Right hindlimb (tissue), 1 donor: ENCODE measurements around the gene C3AR1.
"Not testable (repeated sequence)": the region's sequence is repeated elsewhere in the genome, so short reads cannot be mapped to it uniquely, and the experiment has no call there.

Source experiments
- DNase-seq: peaks from one replicate; pipeline ENCODE4 v3.0.0-alpha.2; 2018

Gene C3AR1

DNA sequence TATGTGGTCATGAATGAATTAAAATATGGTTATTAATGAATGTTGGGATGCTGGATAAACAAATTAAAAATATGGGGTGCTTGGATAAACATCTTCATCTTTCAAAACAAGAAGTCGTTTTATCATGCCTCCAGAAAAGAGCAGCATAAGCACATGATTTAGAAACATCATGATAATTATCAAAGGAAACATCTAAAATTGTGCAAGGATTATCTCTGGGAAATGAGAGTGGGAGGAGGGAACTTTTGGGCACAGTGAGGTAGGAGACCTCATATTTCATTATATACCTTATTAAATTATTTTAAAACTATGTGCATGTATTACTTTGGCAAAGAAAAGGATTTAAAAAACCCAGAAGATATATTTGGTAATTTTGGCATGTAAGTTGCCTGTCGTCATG, 8.9 kb downstream of the C3AR1 start:
- DNase-seq: no peak

DNA sequence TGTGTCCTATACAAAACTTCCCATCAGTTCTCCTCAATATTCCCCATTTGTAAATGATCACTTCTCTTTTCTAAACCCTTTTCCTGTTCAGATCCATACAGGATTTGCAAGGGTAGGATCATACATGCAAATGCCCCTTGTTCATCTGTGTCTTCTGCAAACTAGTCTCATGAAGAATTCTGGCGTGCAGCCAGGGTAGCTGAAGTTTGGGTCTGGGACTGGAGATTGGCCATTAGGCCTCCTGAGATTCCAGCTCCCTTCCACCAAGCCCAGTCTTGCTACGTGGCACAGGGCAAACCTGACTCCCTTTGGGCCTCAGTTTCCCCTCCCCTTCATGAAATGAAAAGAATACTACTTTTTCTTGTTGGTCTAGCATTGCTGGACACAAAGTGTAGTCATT, 11.3 kb downstream of the C3AR1 start:
- DNase-seq: no peak

- no peak for DNase-seq
Observed at GRCh38 chr12:8052679-8053078, 13.5 kb downstream of the C3AR1 start.

GRCh38 chr12:8050600-8051250, 15.4 kb downstream of the C3AR1 start:
- DNase-seq: no peak

DNA sequence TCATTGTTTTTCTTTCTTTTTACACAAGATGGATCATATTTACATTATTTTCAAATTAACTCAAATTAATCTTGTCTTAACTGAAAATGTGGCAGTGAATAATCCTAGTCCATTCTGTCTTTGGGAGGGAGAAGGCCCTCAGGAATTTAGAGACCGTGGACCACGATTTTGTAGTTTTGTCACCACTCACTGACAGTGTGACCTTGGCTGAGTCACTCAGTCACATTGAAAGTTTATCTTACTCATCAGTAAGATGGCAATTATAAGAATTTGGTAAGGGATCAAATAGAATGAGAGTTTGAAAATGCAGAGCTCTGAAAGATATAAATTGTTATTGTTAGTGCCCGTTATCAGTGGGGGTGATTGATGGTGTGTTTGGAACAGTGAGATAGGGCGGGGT, 17.3 kb downstream of the C3AR1 start:
- DNase-seq: no peak

- DNase-seq: no peak
Observed at GRCh38 chr12:8047842-8048241, 18.3 kb downstream of the C3AR1 start.

GRCh38 chr12:8045952-8046944, 19.9 kb downstream of the C3AR1 start:
- peak; percentile 81 for DNase-seq

- DNase-seq: no peak
Observed at GRCh38 chr12:8040791-8041190, 25.4 kb downstream of the C3AR1 start.

- peak; percentile 56 for DNase-seq
Observed at GRCh38 chr12:8038659-8039114, 27.5 kb downstream of the C3AR1 start.

- no peak for DNase-seq
Observed at GRCh38 chr12:8037947-8038346, 28.2 kb downstream of the C3AR1 start.

DNA sequence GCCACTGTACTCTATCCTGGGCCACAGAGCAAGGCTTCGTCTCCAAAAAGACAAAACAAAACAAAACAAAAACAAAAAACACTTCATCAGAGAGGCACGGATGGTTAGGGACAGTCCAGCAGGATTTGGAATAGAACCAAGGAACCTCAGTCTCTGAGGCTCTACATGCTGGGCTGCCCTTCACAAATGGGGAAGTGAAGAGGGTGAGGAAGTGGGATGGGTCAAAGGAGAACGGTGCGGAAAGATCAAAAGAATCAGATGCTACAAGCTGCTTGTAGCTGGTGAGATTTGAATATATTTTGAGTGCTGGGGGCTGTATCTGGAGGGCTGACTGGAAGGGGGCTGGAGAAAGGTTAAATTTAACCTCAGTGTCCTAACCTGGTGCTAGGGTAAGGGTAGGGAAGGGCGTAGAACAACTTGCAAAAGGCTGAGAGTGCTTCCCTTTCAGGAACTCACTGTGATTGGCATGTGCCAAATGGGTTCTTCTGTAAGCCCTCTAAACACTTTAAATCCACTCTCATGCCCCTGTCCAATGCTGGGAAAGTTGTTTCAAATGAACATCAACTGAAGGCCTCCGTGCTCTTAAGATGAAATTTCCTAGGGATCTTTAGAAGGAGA, 29.0 kb downstream of the C3AR1 start:
- DNase-seq: no peak

DNA sequence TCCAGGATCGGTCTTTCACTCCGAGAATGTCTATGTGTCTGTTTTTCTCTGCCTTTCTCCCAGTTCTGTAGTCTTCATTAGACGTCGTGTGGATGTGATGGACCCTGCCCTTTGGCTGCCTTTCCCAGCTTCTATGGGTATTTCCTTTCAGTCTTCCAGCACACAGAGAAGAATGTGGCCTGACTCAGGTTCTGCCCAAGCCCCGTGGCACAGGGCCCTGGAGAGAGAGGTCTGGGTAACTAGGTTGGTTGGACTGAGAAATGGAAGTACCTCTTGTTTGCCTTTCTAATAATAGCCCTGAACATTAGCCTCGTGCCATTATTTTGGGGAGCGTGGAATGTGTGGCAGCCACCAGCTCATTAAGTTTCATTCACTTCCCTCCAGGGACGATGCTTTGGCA, 29.8 kb downstream of the C3AR1 start:
- DNase-seq: peak; percentile 31

GRCh38 chr12:8035440-8036010, 30.6 kb downstream of the C3AR1 start:
- no peak for DNase-seq

GRCh38 chr12:8034802-8035201, 31.4 kb downstream of the C3AR1 start:
- DNase-seq: no peak

- DNase-seq: peak; percentile 70
Observed at GRCh38 chr12:8033153-8034044, 32.8 kb downstream of the C3AR1 start.

- DNase-seq: peak; percentile 91
Observed at GRCh38 chr12:8032242-8033152, 33.7 kb downstream of the C3AR1 start, which contains the start of gene FOXJ2. Gene FOXJ2, plus strand, starts transcription at chr12:8032716. Its CDS starts 7,117 bp downstream, at chr12:8039833.

- no peak for DNase-seq
Observed at GRCh38 chr12:8031872-8032241, 34.3 kb downstream of the C3AR1 start.

DNA sequence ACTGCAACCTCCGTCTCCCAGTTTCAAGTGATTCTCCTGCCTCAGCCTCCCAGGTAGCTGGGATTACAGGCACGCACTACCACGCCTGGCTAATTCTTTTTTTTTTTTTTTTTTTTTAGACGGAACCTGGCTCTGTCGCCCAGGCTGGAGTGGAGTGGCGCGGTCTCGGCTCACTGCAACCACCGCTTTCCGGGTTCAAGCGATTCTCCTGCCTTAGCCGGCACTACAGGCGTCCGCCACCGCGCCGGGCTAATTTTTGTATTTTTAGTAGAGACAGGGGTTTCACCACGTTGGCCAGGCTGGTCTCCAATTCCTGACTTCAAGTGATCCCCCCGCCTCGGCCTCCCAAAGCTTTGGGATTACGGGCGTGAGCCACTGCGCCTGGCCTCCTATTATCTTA, 35.1 kb downstream of the C3AR1 start:
- not testable (repeated sequence) for DNase-seq

GRCh38 chr12:8030189-8030588, 36.0 kb downstream of the C3AR1 start:
- DNase-seq: no peak

DNA sequence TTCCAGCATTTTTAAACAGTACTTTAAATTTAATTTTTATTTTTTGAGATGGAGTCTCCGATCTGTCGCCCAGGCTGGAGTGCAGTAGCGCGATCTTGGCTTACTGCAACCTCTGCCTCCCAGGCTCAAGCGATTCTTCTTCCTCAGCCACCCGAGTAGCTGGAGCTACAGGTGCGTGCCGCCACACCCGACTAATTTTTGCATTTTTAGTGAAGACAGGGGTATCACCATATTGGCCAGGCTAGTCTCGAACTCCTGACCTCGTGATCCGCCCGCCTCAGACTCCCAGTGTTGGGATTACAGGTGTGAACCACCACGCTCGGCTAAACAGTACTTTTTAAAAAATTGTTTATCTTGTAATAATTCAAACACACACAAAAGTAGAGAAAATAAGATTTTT, 37.9 kb downstream of the C3AR1 start:
- no peak for DNase-seq

- DNase-seq: no peak
Observed at GRCh38 chr12:8027856-8028255, 38.3 kb downstream of the C3AR1 start.
